Measurements from ENCODE around the gene RTL10. TPM values are rescaled to one million over a fixed set of nuclear protein-coding genes. Genes with fewer than 3 reads are reported as not detected.

The RTL10 gene
- total and polyA plus RNA-seq, 2 donors (not counting 1 experiment from before 2014, with no cell fraction given): 6.4 to 15.2 TPM

- no peaks in the 10 kb centered on the region for H3K27me3 Mint-ChIP-seq
- H3K9me3 Mint-ChIP-seq (ENCODE audit: insufficient read depth): no peaks in the 10 kb centered on the region
- H3K4me3 Mint-ChIP-seq: peak overlapping the region; percentile 37
- Histone ChIP-seq H3K4me1 (ENCODE audit: control insufficient read depth in 2 of 2, insufficient read depth in 2 of 2, low read length in 2 of 2) (peaks cover 13 to 17% of the 10 kb centered on the region in 2 donors), H3K27me3 (replicated peaks in 1 of 4; ENCODE audit: control extremely low read depth in 1 of 4, control insufficient read depth in 3 of 4, insufficient read depth in 4 of 4, low read length in 3 of 4) (no peaks in the 10 kb centered on the region), H2AFZ (ENCODE audit: insufficient read depth, low read depth, low read length, poor library complexity, severe bottlenecking) (peak overlapping the region; percentile 49), H3K9ac (ENCODE audit: low read length) (no peak overlapping the region), H3K4me2 (replicated peaks; ENCODE audit: low read depth, low read length, poor library complexity, severe bottlenecking) (peak overlapping the region; percentile 63), H3K4me3 (ENCODE audit: control extremely low read depth in 1 of 5, extremely low read depth in 1 of 5, insufficient read depth in 1 of 5, low read depth in 2 of 5, low read length in 4 of 5) (no peak overlapping the region), H3K27ac (ENCODE audit: low read length in 2 of 2) (no peak overlapping the region), H3K79me2 (ENCODE audit: control insufficient read depth, insufficient read depth, low read length) (peaks cover 17% of the 10 kb centered on the region), H4K20me1 (ENCODE audit: control insufficient read depth, insufficient read depth, low read length, poor library complexity, severe bottlenecking) (peaks cover 30% of the 10 kb centered on the region), H3K36me3 (replicated peaks in 1 of 2; ENCODE audit: control extremely low read depth in 1 of 2, control insufficient read depth in 1 of 2, extremely low read depth in 1 of 2, insufficient read depth in 2 of 2, low read length in 1 of 2) (no peaks in the 10 kb centered on the region), H3K9me3 (ENCODE audit: control extremely low read depth in 1 of 3, control insufficient read depth in 2 of 3, insufficient read depth in 1 of 3, low read length in 2 of 3) (peaks cover 0 to 5% (median 0%) of the 10 kb centered on the region in 3 donors)
- H3K4me1 Mint-ChIP-seq: peaks cover 20% of the 10 kb centered on the region
- TF ChIP-seq EZH2 (IDR thresholded peaks at IDR 0.05; ENCODE audit: borderline replicate concordance, insufficient read depth, low read depth, low read length, poor library complexity, severe bottlenecking) (no peak), CTCF (IDR thresholded peaks at IDR 0.05) (no peak)
- POLR2A ChIA-PET: no interaction called here
- DNase-seq: peak; percentile 25
- CTCF ChIA-PET: no interaction called here
- no peak overlapping the region for H3K27ac Mint-ChIP-seq
- ATAC-seq (ENCODE audit: low read depth): no peak
- WGBS (ENCODE audit: insufficient coverage): 24% methylated on average over 18 of the region's 18 CpGs
- intact Hi-C loops (cut with micrococcal nuclease): no loop called here
Observed at GRCh38 chr22:19844377-19845053, 10.2 kb downstream of the RTL10 start.

GRCh38 chr22:19843857-19844376 is 10.8 kb downstream of the RTL10 start:
- no peak overlapping the region for H3K27ac ChIP-seq (ENCODE audit: low read length in 2 of 2)
- DNase-seq: no peak
- peaks cover 17% of the 10 kb centered on the region for H3K79me2 ChIP-seq (ENCODE audit: control insufficient read depth, insufficient read depth, low read length)
- POLR2A ChIA-PET: no interaction called here
- peaks cover 13 to 17% of the 10 kb centered on the region in 2 donors for H3K4me1 ChIP-seq (ENCODE audit: control insufficient read depth in 2 of 2, insufficient read depth in 2 of 2, low read length in 2 of 2)
- no peaks in the 10 kb centered on the region for H3K36me3 ChIP-seq (replicated peaks in 1 of 2; ENCODE audit: control extremely low read depth in 1 of 2, control insufficient read depth in 1 of 2, extremely low read depth in 1 of 2, insufficient read depth in 2 of 2, low read length in 1 of 2)
- peaks cover 30% of the 10 kb centered on the region for H4K20me1 ChIP-seq (ENCODE audit: control insufficient read depth, insufficient read depth, low read length, poor library complexity, severe bottlenecking)
- no peaks in the 10 kb centered on the region for H3K9me3 Mint-ChIP-seq (ENCODE audit: insufficient read depth)
- no peak overlapping the region for H3K9ac ChIP-seq (ENCODE audit: low read length)
- no peaks in the 10 kb centered on the region for H3K27me3 ChIP-seq (replicated peaks in 1 of 4; ENCODE audit: control extremely low read depth in 1 of 4, control insufficient read depth in 3 of 4, insufficient read depth in 4 of 4, low read length in 3 of 4)
- no peak overlapping the region for H3K27ac Mint-ChIP-seq
- peaks cover 0 to 5% (median 0%) of the 10 kb centered on the region in 3 donors for H3K9me3 ChIP-seq (ENCODE audit: control extremely low read depth in 1 of 3, control insufficient read depth in 2 of 3, insufficient read depth in 1 of 3, low read length in 2 of 3)
- peaks cover 20% of the 10 kb centered on the region for H3K4me1 Mint-ChIP-seq
- no peak overlapping the region for H3K4me3 ChIP-seq (ENCODE audit: control extremely low read depth in 1 of 5, extremely low read depth in 1 of 5, insufficient read depth in 1 of 5, low read depth in 2 of 5, low read length in 4 of 5)
- H3K4me2 ChIP-seq (replicated peaks; ENCODE audit: low read depth, low read length, poor library complexity, severe bottlenecking): peak overlapping the region; percentile 63
- intact Hi-C loops (cut with micrococcal nuclease): no loop called here
- TF ChIP-seq CTCF (IDR thresholded peaks at IDR 0.05) (no peak), EZH2 (IDR thresholded peaks at IDR 0.05; ENCODE audit: borderline replicate concordance, insufficient read depth, low read depth, low read length, poor library complexity, severe bottlenecking) (no peak)
- ATAC-seq (ENCODE audit: low read depth): no peak
- no peak overlapping the region for H3K4me3 Mint-ChIP-seq
- CTCF ChIA-PET: no interaction called here
- H2AFZ ChIP-seq (ENCODE audit: insufficient read depth, low read depth, low read length, poor library complexity, severe bottlenecking): no peak overlapping the region
- H3K27me3 Mint-ChIP-seq: no peaks in the 10 kb centered on the region
- 68% methylated on average over 10 of the region's 11 CpGs for WGBS (ENCODE audit: insufficient coverage)

Measured in B cell (primary cell).